HEK293T (cell line): ENCODE data around the gene PCDHGC4.

Experiments
- CTCF ChIA-PET: fragments of 350-600 bp; formaldehyde crosslinking; extraction: SDS; loops from one replicate; lab custom pipeline; 2021; ENCODE audit warnings: antibody characterized with exemption, inconsistent platforms; lab: Yijun Ruan, JAX
- POLR2A ChIA-PET: fragments of 350-600 bp; formaldehyde crosslinking; extraction: SDS; loops from one replicate; lab custom pipeline; 2020; ENCODE audit warnings: antibody characterized with exemption, inconsistent platforms; lab: Yijun Ruan, JAX
- DNase-seq: peaks from one replicate; pipeline ENCODE4 v3.0.0; 2012; ENCODE audit warnings: mixed read lengths; ENCODE audit errors: extremely low spot score
- ARNT ChIP-seq: fragments of 450-650 bp; IDR thresholded peaks from 2 replicates; pipeline ENCODE4 v1.6.1; 2017; ENCODE audit warnings: mild to moderate bottlenecking
- BHLHE40 ChIP-seq: fragments of 450-650 bp; IDR thresholded peaks from 2 replicates; pipeline ENCODE4 v1.6.1; 2016; ENCODE audit warnings: mild to moderate bottlenecking, moderate library complexity, borderline replicate concordance
- CTBP1 ChIP-seq: fragments of 450-650 bp; IDR thresholded peaks from 2 replicates; pipeline ENCODE4 v1.6.1; 2016; ENCODE audit warnings: borderline replicate concordance
- ELF4 ChIP-seq: fragments of 450-650 bp; IDR thresholded peaks from 2 replicates; pipeline ENCODE4 v1.6.1; 2017; ENCODE audit warnings: antibody characterized with exemption
- FOXA1 ChIP-seq: fragments of 450-650 bp; IDR thresholded peaks from 2 replicates; pipeline ENCODE4 v1.6.1; 2016; ENCODE audit warnings: mild to moderate bottlenecking
- FOXK2 ChIP-seq: fragments of 450-650 bp; IDR thresholded peaks from 2 replicates; pipeline ENCODE4 v1.6.1; 2016; ENCODE audit warnings: mild to moderate bottlenecking
- FOXM1 ChIP-seq: fragments of 450-650 bp; IDR thresholded peaks from 2 replicates; pipeline ENCODE4 v1.6.1; 2017; ENCODE audit warnings: mild to moderate bottlenecking, borderline replicate concordance
- HDGF ChIP-seq: fragments of 450-650 bp; IDR thresholded peaks from 2 replicates; pipeline ENCODE4 v1.6.1; 2017; ENCODE audit warnings: antibody characterized with exemption, borderline replicate concordance
- L3MBTL2 ChIP-seq: fragments of 450-650 bp; conservative IDR thresholded peaks from 2 replicates; pipeline ENCODE4 v1.6.1; 2016; ENCODE audit warnings: mild to moderate bottlenecking
- LEF1 ChIP-seq: fragments of 450-650 bp; IDR thresholded peaks from 2 replicates; pipeline ENCODE4 v1.6.1; 2017; ENCODE audit warnings: mild to moderate bottlenecking, borderline replicate concordance
- NFRKB ChIP-seq: fragments of 450-650 bp; IDR thresholded peaks from 2 replicates; pipeline ENCODE4 v1.6.1; 2016; ENCODE audit warnings: mild to moderate bottlenecking, moderate library complexity
- PKNOX1 ChIP-seq: fragments of 450-650 bp; IDR thresholded peaks from 2 replicates; pipeline ENCODE4 v1.6.1; 2016
- SP1 ChIP-seq: fragments of 450-650 bp; IDR thresholded peaks from 2 replicates; pipeline ENCODE4 v1.6.1; 2017
- SUZ12 ChIP-seq: fragments of 450-650 bp; IDR thresholded peaks from 2 replicates; pipeline ENCODE4 v1.6.1; 2016; ENCODE audit warnings: mild to moderate bottlenecking
- TARDBP ChIP-seq: fragments of 450-650 bp; IDR thresholded peaks from 2 replicates; pipeline ENCODE4 v1.6.1; 2016
- ZNF384 ChIP-seq: fragments of 450-650 bp; IDR thresholded peaks from 2 replicates; pipeline ENCODE4 v1.6.1; 2016

Gene PCDHGC4

GRCh38 chr5:141487131-141487530 lies 2.3 kb downstream of the PCDHGC4 start:
- no peak for DNase-seq
- TF ChIP-seq TARDBP (no peak), ELF4 (no peak), L3MBTL2 (no peak), ARNT (no peak), BHLHE40 (no peak), HDGF (no peak), FOXM1 (no peak), SP1 (no peak), FOXK2 (no peak), FOXA1 (no peak), ZNF384 (no peak), SUZ12 (no peak), NFRKB (no peak), LEF1 (no peak), CTBP1 (no peak), PKNOX1 (no peak)
- ChIA-PET POLR2A (no interaction called here), CTCF (no interaction called here)

- TF ChIP-seq FOXK2 = no peak
- no peak for TF ChIP-seq SUZ12
- TF ChIP-seq SP1 = no peak
- no peak for TF ChIP-seq BHLHE40
- no peak for TF ChIP-seq CTBP1
- no peak for TF ChIP-seq ZNF384
- TF ChIP-seq ARNT = no peak
- TF ChIP-seq FOXM1 = no peak
- DNase-seq = no peak
- ChIA-PET CTCF (interaction anchor here (1.3 kb wide), 1 partner anchor 36 kb away, joined by 3 read pairs; no protein-coding TSS in a partner anchor), POLR2A (interaction anchor here (0.8 kb wide), 1 partner anchor 13 kb away, joined by 3 read pairs; no protein-coding TSS in a partner anchor)
These were observed 4.0 kb downstream of the PCDHGC4 start, which contains the start of gene PCDHGC5 for GRCh38 chr5:141488591-141489561. Gene PCDHGC5 (plus strand): TSS chr5:141489081. CDS start chr5:141489241, 160 bp downstream.

- ChIA-PET POLR2A (no interaction called here), CTCF (no interaction called here)
- DNase-seq = no peak
- TF ChIP-seq HDGF = no peak
- TF ChIP-seq FOXK2 = no peak
- TF ChIP-seq NFRKB = no peak
- no peak for TF ChIP-seq TARDBP
- TF ChIP-seq L3MBTL2 = no peak
- TF ChIP-seq LEF1 = no peak
- TF ChIP-seq FOXM1 = no peak
- no peak for TF ChIP-seq FOXA1
- no peak for TF ChIP-seq SUZ12
- no peak for TF ChIP-seq BHLHE40
- no peak for TF ChIP-seq ELF4
- TF ChIP-seq CTBP1 = no peak
- TF ChIP-seq ARNT = no peak
- TF ChIP-seq ZNF384 = no peak
- no peak for TF ChIP-seq PKNOX1
- TF ChIP-seq SP1 = no peak
These were observed 5.0 kb downstream of the PCDHGC4 start for GRCh38 chr5:141489841-141490240.

- no peak for DNase-seq
- no peak for TF ChIP-seq SUZ12
- no peak for TF ChIP-seq TARDBP
- no peak for TF ChIP-seq FOXK2
- CTCF ChIA-PET = no interaction called here
- POLR2A ChIA-PET = no interaction called here
These were observed 5.4 kb downstream of the PCDHGC4 start for GRCh38 chr5:141490271-141490670.

- CTCF ChIA-PET = no interaction called here
- no peak for DNase-seq
- POLR2A ChIA-PET = no interaction called here
- TF ChIP-seq SUZ12 (no peak), LEF1 (no peak), FOXM1 (no peak), HDGF (no peak), ZNF384 (no peak), BHLHE40 (no peak), FOXK2 (no peak), FOXA1 (no peak), L3MBTL2 (no peak), NFRKB (no peak), ARNT (no peak), CTBP1 (no peak), ELF4 (no peak), SP1 (no peak), PKNOX1 (no peak)
These were observed 5.9 kb downstream of the PCDHGC4 start for GRCh38 chr5:141490771-141491170.
